HG02870 (cell line): ENCODE measurements around the gene CADM2.

Experiments used
- ATAC-seq: cut with Tn5 transposase; IDR thresholded peaks from one replicate; pipeline ENCODE4 v1.9.1; 2021; ENCODE audit warnings: mild to moderate bottlenecking, moderate library complexity; ENCODE audit not compliant: unreplicated experiment

CADM2 gene

DNA sequence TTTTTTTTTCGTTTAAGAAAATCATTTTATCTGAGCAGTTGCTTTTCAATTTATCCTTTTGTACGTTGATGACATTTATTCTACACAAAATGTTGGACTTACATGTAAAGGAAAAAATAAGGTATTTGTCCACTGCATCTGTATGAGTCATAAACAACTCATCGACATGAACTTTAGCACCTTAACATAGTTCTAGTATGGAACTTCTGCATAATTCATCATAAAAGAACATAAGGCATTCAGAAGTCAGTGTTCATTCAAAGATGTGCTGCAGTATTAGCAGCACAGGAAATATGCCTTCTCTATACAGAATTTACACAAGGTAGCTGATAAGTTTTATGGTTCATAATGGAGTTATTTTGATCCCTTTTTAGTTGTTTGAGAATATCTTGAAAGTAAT is 801.6 kb downstream of the CADM2 start:
- ATAC-seq = no peak

DNA sequence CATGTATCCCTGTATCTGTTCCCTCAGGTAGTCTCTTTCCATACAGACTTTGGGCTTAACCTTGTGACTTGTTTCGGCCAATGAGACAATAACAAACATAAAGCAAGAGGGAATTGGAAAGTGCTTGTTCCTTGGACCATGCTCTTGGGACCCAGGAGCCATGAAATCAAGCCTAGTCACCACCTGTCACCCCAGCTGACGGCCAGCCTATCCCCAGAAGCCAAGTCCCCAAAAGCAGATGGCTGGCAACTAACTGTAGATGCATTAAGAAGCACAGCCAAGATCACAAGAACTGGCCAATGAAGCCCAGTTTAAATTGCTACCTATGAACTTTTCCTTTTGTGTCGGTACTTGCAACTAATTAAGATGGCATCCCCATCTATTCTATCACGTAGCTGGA is 822.0 kb downstream of the CADM2 start:
- no peak for ATAC-seq

DNA sequence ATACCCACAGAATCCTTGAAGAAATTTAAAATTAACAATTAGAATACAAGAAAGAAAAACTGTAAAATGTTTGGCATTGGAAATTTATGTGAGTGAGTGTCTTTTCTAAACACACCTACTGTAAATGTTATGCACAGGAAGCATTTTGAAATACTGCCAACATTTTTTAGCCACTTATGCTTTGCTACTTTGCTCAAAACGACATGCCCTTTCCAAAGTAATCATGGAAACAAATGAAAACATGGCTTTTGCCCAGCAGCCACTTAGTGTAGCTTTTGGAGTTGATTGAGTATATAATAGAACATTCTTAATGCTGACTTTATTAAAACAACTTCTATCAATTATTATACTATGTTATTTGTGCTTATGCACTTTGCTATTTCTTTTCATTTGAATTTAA is 823.0 kb downstream of the CADM2 start:
- no peak for ATAC-seq

DNA sequence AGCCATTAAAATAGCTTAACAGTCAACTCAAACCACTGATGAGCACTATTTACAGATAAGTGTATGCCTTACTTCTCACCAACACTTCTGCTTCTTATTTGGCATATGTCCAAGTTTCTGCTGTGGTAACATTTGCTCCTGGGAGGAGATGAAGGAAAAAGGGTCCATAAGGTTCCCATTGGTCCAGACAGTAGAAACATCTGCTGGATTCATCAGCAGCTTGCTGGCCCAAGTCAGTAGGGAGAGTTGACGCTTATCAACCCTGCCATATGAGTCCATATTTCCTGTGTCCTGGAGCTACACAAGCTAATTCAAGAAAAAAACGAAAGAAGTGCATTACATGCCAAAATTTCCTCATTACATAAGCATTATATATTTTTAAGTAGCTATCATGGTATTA is 824.5 kb downstream of the CADM2 start:
- ATAC-seq = no peak

DNA sequence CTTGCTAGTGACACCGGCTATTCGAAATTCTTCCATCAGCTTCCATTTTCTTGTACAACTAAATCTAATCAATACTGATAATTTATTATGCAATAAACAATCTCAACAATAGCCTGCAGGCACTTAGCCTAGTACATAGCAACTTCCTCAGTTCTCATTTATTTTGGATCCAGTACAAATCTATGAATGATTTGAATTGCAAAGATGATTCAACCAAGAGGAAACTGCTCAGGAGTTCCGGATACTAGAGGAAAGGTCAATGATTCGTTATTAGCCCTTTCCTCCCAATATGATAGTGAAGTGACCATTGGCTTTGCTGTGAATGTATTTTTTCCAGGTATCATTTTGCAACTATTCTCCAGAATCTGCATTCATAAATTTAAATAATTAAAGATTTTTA is 827.0 kb downstream of the CADM2 start:
- ATAC-seq = no peak

DNA sequence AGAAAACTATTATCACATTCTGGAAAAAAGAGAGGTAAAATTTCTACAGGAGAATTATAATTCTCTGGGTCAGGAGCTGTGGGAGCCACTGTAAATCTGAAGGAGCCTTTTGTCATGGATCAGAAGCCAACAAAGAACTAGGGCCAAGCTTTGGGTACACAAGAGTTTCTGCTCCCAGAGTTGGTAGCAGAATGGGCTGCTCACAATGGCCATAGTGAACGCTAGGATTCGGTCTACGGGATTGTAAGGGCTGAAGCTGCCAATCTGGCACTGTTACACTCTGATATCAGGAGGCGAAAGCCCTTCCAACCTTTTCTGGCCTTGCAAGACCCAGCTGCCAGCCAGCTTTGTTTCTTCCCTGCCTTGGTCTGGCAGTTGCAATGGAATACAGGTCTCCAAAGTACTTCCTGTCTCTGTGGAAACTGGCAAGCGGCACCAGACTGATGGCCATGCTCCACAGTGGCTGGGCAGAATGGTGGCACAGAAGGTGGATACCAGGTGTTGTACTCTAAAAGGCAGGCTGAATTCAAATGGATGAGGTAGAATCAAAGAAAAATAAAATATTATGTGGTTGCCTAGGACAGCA is 831.7 kb downstream of the CADM2 start:
- no peak for ATAC-seq

DNA sequence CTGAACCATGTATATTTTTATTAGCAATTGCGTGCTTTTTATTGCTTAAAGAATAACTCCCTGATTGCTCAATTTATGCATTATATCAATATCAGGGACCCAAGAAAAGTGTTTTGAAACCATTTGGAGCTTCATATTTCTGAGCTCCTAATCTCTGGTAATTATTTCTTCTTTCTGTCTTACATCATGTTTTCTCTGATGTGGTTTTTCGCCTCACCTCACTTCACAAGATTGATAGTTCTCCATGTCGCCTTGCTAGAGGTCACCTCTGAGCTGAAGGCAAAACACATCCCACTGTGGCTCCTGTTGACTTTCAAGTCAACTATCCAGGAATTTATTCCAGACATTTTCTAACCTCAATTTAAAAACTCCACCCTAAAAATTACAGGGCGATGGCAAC is 837.4 kb downstream of the CADM2 start:
- ATAC-seq = no peak

DNA sequence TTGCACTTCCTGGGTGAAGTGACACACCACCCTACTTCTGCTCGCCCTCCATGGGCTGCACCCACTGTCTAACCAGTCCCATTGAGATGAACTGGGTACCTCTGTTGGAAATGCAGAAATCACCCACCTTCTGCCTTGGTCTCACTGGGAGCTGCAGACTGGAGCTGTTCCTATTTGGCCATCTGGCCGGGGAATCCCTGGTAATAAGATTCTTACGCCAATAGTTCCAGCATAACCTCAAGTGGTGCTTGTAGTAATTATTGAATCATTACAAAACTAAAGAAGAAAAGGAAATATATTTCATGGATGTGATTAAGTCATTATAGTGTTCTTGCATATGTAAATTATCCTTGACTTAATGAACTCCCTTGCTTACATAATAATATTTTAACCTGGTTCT is 841.9 kb downstream of the CADM2 start:
- ATAC-seq = no peak

DNA sequence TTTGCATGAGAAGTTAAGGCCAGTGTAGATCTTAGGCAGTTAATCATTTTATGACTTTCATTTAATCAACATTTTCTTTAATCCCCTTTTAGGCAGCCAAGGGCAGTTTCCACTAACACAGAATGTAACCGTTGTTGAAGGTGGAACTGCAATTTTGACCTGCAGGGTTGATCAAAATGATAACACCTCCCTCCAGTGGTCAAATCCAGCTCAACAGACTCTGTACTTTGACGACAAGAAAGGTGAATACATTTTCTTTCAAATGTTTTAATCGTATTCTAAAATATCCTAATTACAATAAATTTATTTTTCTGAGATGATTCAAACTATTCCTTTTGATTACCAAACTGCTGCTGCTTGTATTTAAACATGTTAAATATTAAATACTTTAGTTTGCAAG is 843.2 kb downstream of the CADM2 start:
- ATAC-seq = no peak

DNA sequence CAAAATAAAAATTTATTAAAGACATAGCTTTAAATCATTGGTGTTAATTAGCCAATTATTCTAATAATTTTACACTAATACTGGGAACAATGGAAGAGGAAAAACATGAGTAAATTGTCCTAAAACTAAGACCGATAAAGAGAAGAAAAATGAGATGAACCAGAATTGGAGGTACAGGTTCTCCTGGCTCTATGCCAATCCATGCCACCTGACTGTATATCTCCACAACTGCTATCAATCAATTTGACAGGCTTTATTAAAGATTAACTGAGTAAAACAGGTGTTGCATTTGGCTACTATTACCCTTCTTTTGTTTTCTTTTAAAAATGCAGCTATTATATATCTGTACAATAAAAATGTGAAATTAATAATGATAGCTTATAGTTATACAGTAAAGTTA is 850.0 kb downstream of the CADM2 start:
- ATAC-seq = no peak

DNA sequence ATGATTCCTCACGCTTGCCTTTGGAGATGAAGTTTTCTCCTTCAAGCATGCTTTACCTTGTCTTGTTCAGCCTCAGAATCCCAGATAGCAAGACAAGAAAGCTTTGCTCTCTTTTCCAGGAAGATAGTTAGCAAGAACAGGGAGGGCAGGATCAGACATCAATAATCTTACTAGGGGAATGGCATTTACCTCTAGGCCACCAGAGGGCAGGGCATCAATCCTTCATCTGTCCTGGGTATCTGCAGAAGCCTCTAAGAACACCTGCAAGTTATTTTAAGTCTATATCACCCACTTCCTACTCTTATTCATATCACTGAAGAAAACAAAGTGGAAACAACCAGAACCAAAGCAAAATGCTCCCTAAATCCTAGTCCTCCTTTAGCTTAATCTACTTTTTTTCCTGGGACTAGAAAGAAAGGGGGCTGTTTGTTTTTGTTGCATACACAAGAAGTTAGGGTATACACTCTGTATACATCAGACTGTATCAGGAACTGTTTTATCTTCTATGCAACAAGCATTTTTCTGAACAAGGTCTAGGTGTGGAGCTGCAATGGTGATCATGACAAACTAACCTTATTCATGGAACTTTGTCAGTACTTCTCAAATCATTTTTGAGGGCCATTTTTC is 862.5 kb downstream of the CADM2 start:
- no peak for ATAC-seq

DNA sequence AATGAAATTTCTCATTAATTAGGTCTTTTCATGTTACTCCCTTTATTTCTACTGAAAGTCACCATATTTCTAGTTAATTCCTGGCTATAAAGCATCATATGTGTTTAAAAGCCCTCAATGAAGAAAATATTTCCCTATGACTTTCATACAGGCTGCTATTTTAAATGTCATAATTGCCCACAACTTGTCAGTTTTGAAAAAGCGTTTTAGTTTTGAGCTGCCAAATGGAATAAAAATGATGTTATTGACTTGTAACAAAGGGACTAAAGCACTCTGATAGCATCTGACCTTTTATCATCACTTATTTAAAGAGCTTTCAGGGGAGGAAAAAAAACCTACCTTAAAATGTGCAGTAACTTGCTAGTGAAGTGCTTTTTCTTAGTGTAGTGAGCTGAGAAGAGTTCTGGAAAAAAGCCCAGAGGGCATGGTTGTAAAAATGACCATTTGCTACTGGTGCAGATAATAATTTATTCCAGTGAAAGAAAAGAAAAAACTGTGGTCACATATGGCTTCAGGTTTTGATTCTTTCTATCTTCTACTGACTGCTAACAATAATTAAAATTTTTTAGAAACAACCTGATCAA is 877.2 kb downstream of the CADM2 start:
- no peak for ATAC-seq

DNA sequence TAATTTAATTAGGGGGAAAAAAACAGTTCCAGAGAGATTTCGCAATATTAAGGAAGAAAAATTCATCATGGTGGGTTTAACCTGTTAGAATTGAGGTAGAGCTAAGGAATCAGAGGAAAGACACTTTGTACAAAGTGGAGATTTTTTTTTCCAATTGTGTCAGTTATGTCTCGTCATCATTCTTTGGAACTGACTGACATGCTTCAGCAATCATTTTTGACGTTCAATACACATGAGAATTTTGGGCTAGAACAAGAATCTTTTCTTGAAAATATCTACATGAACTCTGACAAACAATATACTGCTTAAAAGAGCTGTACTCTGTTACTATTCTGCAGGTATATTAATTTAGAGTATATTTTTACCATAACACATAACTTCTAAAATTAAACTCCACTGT is 878.6 kb downstream of the CADM2 start:
- ATAC-seq = no peak

DNA sequence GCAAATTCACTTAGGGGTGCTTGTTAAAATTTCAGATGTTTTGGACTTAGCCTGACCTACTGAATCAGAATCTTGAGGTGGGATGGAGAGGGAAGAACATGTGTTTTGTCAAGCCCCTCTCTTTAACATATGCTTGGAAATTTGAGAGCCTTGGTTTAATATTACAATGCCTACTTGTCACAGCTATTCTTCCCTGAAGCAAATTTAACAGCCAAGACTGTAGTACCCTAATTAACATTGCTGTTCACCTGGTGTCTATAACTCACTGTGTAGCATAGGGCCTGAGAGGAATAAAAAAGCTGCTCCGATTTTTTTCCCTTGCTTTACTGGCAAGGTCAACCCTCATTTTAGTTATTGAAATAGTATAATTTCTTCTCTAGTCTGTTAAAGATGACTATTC is 880.1 kb downstream of the CADM2 start:
- ATAC-seq = no peak

DNA sequence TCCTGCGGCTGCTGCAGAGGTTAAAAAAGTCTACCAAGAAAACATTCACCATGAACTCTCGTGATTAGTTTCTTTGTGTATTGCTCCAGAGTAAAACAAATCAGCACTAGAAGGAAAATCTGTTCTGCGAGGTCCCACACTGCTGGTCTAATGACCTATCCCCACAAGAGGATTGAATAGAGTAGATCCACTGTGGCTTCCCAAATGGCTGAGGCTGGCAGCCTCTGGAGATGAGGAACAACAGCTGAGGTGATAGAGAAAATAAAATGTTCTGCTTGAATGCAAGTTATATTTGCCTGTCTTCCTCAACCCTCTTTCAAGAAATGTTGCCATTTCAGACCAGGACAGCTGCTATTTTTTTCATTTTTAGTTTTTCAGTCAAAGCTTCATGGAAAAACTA is 883.3 kb downstream of the CADM2 start:
- ATAC-seq = no peak

DNA sequence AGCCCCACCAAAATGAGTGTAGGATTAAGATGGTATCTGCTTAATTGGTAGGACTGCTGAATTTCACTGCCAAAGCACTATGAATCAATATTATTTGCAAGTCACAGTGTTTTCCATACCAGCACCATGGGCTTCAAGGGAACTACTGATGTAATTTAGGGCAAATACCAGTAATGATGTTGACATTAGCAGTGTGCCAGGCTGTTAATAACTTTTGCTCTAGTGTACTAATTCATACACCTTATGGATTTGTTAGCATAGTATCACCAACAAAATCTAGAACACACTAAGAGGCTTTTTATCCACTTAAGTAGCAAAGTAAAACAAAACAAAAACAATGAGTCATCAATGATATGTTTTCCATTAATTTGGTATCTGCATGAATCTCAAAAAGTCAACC is 888.2 kb downstream of the CADM2 start:
- ATAC-seq = no peak

DNA sequence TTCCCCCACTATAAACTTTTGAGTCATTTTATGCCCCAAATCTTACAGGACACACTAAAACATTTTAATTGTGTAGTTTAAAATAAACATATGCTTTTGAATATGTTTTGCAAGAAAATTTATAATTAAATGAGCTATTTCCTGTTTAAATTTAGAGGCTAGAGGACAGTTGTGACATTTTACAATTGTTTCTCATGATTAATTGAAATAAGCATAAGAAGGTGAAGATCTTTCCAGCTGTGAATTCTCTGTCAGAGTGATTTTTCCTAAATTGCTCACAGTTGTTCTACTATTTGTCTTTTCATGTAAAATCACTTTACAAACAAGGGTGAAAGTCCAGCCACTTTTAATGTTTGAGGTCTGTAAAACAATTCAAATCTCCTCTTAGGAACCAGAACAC is 892.3 kb downstream of the CADM2 start:
- ATAC-seq = no peak

DNA sequence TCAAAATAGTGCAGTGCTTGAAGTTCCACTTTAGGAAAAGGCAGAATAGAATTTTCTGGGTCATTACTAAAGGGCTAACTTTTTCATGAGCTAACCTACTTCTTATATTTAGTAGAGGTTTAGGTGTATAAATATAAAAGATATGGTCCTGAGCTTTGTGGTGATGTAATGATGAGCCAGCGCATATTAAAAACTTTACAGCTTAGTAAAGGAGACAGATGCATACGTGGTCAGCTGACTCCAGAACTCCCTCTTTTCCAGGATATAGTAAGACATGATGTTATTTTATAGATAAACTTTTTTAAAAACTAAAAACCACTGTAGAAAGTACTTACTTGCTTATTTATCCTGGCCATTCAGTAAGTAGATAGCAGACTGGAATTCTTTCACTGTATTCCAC is 895.0 kb downstream of the CADM2 start:
- ATAC-seq = no peak

DNA sequence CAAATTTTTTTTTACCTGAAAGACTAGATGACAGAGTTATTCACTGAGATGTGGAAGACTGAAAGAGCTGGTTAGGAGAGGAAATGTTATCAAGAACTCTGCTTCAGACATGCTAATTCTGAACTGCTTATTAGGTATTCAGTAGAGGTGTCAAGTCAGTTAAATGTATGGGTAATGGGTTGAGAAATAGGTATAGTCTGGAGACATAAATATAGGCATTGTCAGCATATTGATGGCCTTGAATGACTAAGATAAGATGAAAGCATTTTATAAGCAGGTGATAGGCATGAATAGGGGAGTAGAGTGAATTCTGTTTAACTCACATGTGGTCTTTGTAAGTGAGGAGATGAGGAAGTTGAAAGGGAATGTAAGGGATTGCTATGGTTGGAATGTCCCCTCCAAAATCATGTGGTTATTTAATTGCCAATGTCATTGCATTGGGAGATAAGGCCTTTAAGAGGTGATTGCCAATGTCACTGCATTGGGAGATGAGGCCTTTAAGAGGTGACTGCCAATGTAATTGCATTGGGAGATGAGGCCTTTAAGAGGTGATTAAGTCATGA is 904.2 kb downstream of the CADM2 start:
- ATAC-seq = no peak

DNA sequence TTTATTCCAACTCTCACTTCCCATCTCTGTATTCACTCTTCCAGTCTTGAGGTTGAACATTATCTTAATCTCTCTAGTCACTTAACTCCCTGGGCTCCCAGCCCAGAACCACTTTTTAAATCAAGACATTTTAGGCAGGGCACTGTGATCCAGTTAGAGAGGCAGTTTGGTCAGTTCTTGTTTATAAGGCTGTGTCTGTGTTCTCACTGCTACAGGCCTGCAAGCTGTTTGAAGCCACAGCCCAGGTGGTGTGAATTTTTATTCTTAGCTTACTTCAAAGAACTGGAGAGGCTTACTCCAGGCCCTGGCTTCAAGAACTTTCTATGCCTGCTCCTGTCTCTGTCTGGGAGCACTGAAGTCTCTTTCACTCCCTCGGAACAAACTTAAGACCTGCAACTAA is 906.1 kb downstream of the CADM2 start:
- ATAC-seq = no peak

DNA sequence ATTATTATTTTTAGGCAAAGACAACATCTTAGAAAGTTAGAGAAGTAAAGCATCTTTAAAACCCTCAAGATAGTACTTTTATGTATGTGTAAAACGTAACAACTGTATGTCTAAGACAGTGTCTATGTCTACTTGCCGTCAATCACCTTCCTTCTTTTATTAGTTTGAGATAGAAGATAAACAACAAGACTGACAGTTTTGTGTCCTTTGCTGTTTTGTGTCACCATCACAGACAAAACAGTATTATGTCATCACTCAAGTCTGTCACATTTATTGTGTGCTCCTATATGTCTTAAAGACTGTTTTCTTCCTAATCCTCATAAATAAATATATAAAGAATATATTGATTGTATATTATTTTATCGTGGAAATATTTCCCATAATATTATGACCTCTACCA is 908.3 kb downstream of the CADM2 start:
- no peak for ATAC-seq

DNA sequence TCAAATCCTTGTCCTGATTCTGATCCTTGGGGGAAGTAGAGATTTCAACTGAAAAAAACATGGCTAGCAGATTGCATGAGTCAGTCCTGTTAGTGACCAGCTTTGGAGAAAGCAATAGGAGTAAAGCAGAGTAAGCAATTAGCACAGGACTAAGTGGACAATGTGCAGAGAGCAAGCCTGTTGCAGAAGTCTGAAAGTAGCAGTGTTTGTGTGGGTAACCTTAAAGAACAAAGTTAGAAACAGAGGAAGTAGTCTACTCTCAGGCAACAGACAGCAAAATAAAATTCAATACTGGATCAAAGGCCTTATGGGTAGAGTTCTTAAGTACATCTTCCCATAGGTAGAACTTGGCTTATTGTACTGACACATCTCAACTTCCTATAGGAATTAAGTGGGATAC is 916.8 kb downstream of the CADM2 start:
- ATAC-seq = no peak

DNA sequence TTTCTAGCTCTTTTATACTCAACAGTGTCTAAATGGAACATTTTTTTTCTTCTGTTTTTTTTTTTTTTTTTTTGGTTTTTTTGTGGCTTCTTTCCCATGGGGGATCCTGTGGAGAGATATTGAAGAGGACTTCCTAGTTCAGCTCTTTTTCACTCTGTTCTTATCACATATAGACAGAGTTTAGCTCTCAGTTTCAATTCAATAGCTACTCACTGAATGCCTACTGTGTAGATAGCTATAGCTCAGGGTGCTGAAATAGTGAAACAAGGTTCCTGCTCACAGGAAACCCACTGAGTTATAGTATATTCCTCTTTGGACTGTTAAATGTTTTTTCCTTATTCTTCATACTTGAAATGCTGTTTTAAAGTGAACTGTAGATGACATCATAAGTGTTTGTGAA is 918.8 kb downstream of the CADM2 start:
- no peak for ATAC-seq
